HepG2 (cell line): ENCODE data around the gene BRS3. TPM values are rescaled to one million over a fixed set of nuclear protein-coding genes. Genes with fewer than 3 reads are reported as not detected.

Experiments
- ATAC-seq: fragments of 200-7000 bp; cut with Tn5 transposase; 3 replicates; pipeline ENCODE4 v1.9.1; 2020; ENCODE audit warnings: mild to moderate bottlenecking, moderate library complexity
- BruUV-seq: library from RNA; stranded (reverse); fragments of 400-500 nt; replicated peaks from 2 replicates; lab custom pipeline; 2021; lab: Mats Ljungman, UMichigan
- CTCF ChIA-PET: fragments of 300-600 bp; formaldehyde crosslinking; extraction: SDS; loops from one replicate; lab custom pipeline; 2021; ENCODE audit warnings: low total read pairs, inconsistent platforms, low intra/inter-chr PET ratio; lab: Yijun Ruan, JAX
- POLR2A ChIA-PET: fragments of 350-600 bp; sonication (Branson Sonifier 250); formaldehyde crosslinking; loops from one replicate; lab custom pipeline; 2020; ENCODE audit warnings: antibody characterized with exemption, inconsistent platforms; lab: Yijun Ruan, JAX
- DNase-seq: peaks from one replicate; pipeline ENCODE4 v3.0.0-alpha.2; 2015; ENCODE audit warnings: low spot score
- FAIRE-seq: peaks from 3 replicates; lab custom pipeline; 2011; peaks lifted over from hg19 to GRCh38; lab: Jason Lieb, UNC
- H2AFZ ChIP-seq: one replicate; pipeline ENCODE4 v1.6.1; 2011; ENCODE audit warnings: low read length, inconsistent platforms
- H3K27ac ChIP-seq: fragments of 300-600 bp; 3 replicates; pipeline ENCODE4 v1.8.0; 2011; ENCODE audit warnings: mixed run types, mild to moderate bottlenecking, mixed read lengths, low read length, inconsistent platforms; ENCODE audit not compliant: insufficient read depth; ENCODE audit errors: extremely low read length
- H3K27me3 ChIP-seq, 2 experiments: fragments of 200-600 bp in 1 of 2; 2 replicates in 1 of 2; 3 replicates in 1 of 2; pipeline versions ENCODE4 v1.6.0 to v1.8.0; 2011; ENCODE audit warnings: low read length in 2 of 2, mild to moderate bottlenecking in 2 of 2, moderate library complexity in 2 of 2, inconsistent platforms in 1 of 2; ENCODE audit not compliant: insufficient read depth in 2 of 2, control insufficient read depth in 1 of 2
- H3K36me3 ChIP-seq, 2 experiments: fragments of 200-600 bp in 1 of 2; replicated peaks in 1 of 2; 2 replicates in 1 of 2; 3 replicates in 1 of 2; pipeline versions ENCODE4 v1.5.1 to v1.8.0; 2011; ENCODE audit warnings: low read length in 2 of 2, inconsistent platforms in 1 of 2; ENCODE audit not compliant: insufficient read depth in 2 of 2, control insufficient read depth in 1 of 2
- H3K4me1 ChIP-seq: 2 replicates; pipeline ENCODE4 v1.5.1; 2012; ENCODE audit warnings: low read length, inconsistent platforms; ENCODE audit not compliant: insufficient read depth
- H3K4me2 ChIP-seq: 2 replicates; pipeline ENCODE4 v1.6.0; 2011; ENCODE audit warnings: low read depth, low read length, inconsistent platforms
- H3K4me3 ChIP-seq, 3 experiments: fragments of 200-600 bp in 1 of 3; sonication (generic), shearing (Covaris generic) in 1 of 3; replicated peaks in 1 of 3; 2 replicates each; pipeline ENCODE4 v1.5.1; 2011 to 2016; ENCODE audit warnings: low read length in 3 of 3, inconsistent platforms in 2 of 3, low read depth in 2 of 3, mild to moderate bottlenecking in 2 of 3, control low read depth in 1 of 3, mixed read lengths in 1 of 3; ENCODE audit not compliant: insufficient read depth in 1 of 3
- H3K79me2 ChIP-seq: one replicate; pipeline ENCODE4 v1.6.1; 2011; ENCODE audit warnings: low read length, inconsistent platforms; ENCODE audit not compliant: insufficient read depth
- H3K9ac ChIP-seq: 2 replicates; pipeline ENCODE4 v1.6.0; 2011; ENCODE audit warnings: mild to moderate bottlenecking, low read depth, low read length, inconsistent platforms; ENCODE audit not compliant: insufficient read depth
- H3K9me3 ChIP-seq: 2 replicates; pipeline ENCODE4 v1.5.1; 2012; ENCODE audit warnings: mild to moderate bottlenecking, low read length
- H4K20me1 ChIP-seq: 2 replicates; pipeline ENCODE4 v1.6.0; 2011; ENCODE audit warnings: inconsistent platforms, mild to moderate bottlenecking, low read length, moderate library complexity; ENCODE audit not compliant: insufficient read depth
- STAT6 ChIP-seq: sonication (generic); formaldehyde crosslinking; IDR thresholded peaks from 2 replicates; pipeline ENCODE4 v1.4.0; 2020; ENCODE audit warnings: missing genetic modification reagents, mild to moderate bottlenecking, borderline replicate concordance
- ZNF264 ChIP-seq: sonication (generic); formaldehyde crosslinking; IDR thresholded peaks from 2 replicates; pipeline ENCODE4 v1.4.0; 2020; ENCODE audit warnings: missing genetic modification reagents
- ZNF512 ChIP-seq: sonication (generic); formaldehyde crosslinking; IDR thresholded peaks from 2 replicates; pipeline ENCODE4 v1.4.0; 2020; ENCODE audit warnings: mild to moderate bottlenecking, missing genetic modification reagents
- ZNF549 ChIP-seq: sonication (generic); formaldehyde crosslinking; IDR thresholded peaks from 2 replicates; pipeline ENCODE4 v1.5.0; 2020; ENCODE audit warnings: missing genetic modification reagents
- WGBS: methylation state at CpG from one replicate; pipeline ENCODE4 v1.1.6; 2017; ENCODE audit warnings: low lambda C conversion rate; 5-methylcytosine and 5-hydroxymethylcytosine counted together
- in situ Hi-C: cut with HindIII; loops from 2 replicates; pipeline ENCODE4 v1.10.0; 2017; ENCODE audit warnings: low pct_unique_long_range_greater_than_20kb; ENCODE audit not compliant: extremely low pct_ligation_motif_present
- intact Hi-C: fragments of 100-400 bp; cut with micrococcal nuclease; formaldehyde crosslinking; loops from one replicate; pipeline ENCODE4 v1.10.0; 2022; ENCODE audit not compliant: unreplicated experiment
- polyA plus RNA-seq, 8 experiments: library from polyadenylated mRNA; depleted of rRNA in 3 of 8; stranded (reverse) in 7 of 8; unstranded in 1 of 8; fragments of >200 nt; fragmentation: Illumina TruSeq in 4 of 8; extraction: Trizol in 4 of 8; gene quantifications; 2 replicates each; pipeline versions ENCODE4 v1.2.1 to v1.2.3, GENCODE V29; 2011 to 2016; ENCODE audit warnings: low read depth in 4 of 8, missing spikeins in 1 of 8, mixed read lengths in 1 of 8; ENCODE audit not compliant: insufficient read depth in 1 of 8
- total RNA-seq, 5 experiments: library from RNA; depleted of rRNA; stranded (reverse); fragments of >200 nt; fragmentation: Illumina TruSeq; extraction: Trizol; gene quantifications; 2 replicates each; pipeline ENCODE4 v1.2.3, GENCODE V29; 2016; ENCODE audit warnings: low read depth in 1 of 5

The BRS3 gene
- total and polyA plus RNA-seq, 2 of the 13 experiments (the other 11 are each of a cell fraction or from before 2014, with no cell fraction given): not detected

GRCh38 chrX:136468391-136469103 lies 19.2 kb upstream of the BRS3 start (continued):
- no peak for TF ChIP-seq ZNF512
- TF ChIP-seq, all 625 proteins: peak for 0

- intact Hi-C loops (no loop called here), in situ Hi-C loops (no loop called here)
- Histone ChIP-seq H4K20me1 (no peaks in the 10 kb centered on the region), H3K27me3 (no peaks in the 10 kb centered on the region), H3K9ac (no peak overlapping the region), H3K4me1 (no peaks in the 10 kb centered on the region), H3K79me2 (no peaks in the 10 kb centered on the region), H3K27ac (no peak overlapping the region), H3K36me3 (no peaks in the 10 kb centered on the region), H3K9me3 (no peaks in the 10 kb centered on the region), H2AFZ (no peak overlapping the region), H3K4me2 (no peak overlapping the region), H3K4me3 (no peak overlapping the region)
- no peak for FAIRE-seq
- no CpG with 5 or more reads among the region's 4 CpGs for WGBS
- DNase-seq: no peak
- no TSS peak for BruUV-seq
- TF ChIP-seq STAT6 (no peak), ZNF549 (CRISPR knock-in tag) (no peak), ZNF264 (CRISPR knock-in tag) (no peak)
- no peak for ATAC-seq
- POLR2A ChIA-PET: no interaction called here
- CTCF ChIA-PET: no interaction called here
These were observed 14.1 kb upstream of the BRS3 start for GRCh38 chrX:136473663-136474062.
